Activated CD8-positive, alpha-beta memory T cell treated with anti-CD3 and anti-CD28 coated beads, Interleukin-2, amount 50 U/mL, for 1 hour (primary cell): ENCODE data around the gene GLIS1.

Experiments used
- DNase-seq: peaks from one replicate; pipeline ENCODE4 v3.0.0-alpha.2; 2020; ENCODE audit errors: extremely low read depth

GLIS1 gene

DNA sequence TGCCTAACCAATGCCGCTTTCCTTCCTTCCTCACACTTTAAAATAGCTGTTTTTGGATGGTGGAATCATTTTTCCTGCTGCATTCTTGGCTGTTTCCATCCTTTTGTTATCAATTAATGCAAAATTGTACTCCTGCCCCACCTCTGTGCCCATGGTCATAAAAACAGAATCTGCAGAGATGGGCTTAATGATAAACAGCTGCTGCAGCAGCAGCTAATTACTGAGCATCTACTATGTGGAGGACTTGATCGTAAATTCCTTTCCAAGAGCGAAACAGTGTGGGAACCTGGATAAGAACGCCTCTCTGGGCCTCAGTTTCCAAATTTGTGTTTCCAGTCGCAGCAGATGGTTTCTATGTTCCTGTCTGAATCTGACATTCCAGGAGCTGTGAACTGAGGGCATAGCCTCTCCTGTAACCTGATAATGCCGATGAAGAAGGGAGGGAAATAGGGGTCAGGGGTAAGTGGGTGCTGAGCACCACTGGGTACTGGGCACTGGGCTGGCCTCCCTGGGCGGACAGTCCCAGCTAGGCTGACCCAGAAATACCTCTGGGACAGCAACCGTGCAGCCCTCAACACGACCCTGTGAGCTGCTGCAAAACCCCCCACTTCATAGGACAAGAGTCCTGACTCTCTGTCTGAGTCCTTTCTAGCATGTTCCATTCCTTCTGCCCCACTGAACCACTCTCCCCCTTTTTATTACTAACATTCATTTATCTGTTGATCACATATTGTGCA, 158.1 kb downstream of the GLIS1 start:
- no peak for DNase-seq

GRCh38 chr1:53580009-53580400, 159.0 kb downstream of the GLIS1 start:
- DNase-seq: no peak

DNA sequence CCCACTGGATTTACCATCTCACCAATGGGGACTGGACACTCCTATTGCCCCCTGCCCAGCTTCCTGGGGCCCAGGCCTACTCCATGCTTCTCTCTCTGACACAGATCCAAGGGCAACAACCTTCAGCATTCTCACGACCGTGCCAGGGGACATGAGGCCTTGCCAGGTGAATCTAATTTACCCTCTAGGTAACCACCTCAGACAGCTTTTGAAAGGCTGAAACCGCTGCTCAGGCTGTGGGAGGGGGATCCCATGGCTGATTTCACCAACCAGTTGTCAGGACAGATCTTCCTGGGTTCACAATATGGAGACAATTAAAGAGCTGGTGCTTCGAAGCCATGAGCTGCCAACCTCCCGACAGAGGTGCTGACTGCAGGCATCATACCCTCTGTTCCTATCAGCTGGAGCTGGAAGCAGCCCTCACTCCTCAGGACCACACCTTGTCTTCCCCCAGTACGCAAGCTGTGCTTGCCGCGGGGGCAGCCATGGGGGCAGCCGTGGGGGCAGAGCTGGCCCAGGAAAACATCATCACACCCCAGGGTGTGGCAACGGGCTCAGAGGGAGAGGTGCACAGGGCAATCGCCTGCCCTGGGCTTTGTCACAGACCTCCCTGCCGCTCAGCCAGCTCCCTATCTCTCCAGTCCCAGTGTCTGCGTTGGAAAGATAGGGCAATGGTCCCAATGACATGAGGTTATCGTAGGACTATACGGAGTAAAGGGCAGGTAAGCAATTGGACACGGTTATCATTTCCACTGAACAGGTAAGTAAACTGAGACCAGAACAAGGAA, 159.5 kb downstream of the GLIS1 start:
- DNase-seq: no peak

DNA sequence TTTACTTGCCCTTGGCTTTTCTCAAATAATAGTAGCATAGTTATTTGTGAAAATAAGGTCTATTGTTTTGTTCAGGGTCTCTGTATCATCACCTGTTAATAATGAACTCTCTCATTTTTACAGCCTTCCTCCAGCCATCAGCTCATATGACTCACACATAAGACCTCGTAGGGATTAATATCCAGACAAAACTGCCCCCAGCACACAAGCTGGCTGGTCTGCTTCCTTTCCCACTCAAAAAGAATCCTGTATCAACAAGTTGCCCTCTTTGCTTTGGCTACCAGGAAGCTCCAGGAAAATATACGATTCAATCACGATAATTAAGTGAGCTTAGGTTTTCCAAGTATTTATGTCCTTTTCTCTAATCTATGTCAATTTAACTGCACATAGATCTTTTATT, 160.6 kb downstream of the GLIS1 start:
- DNase-seq: no peak

DNA sequence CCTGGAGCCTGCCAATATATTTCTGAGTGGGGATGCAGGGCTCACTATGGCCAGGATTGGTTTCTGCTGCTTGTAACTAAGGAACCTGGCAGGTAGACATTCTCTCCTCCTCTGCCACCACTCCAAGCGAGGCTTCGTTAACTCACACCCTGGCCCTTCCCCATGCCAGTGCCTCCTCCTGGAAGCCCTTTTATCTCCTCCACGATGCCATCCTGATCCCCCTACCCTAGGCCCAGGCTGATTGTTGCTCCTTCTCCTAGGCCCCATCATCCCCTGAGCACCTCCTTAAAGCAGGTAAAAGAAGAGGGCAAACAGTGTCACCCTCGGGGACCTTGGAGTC, 161.2 kb downstream of the GLIS1 start:
- no peak for DNase-seq

DNA sequence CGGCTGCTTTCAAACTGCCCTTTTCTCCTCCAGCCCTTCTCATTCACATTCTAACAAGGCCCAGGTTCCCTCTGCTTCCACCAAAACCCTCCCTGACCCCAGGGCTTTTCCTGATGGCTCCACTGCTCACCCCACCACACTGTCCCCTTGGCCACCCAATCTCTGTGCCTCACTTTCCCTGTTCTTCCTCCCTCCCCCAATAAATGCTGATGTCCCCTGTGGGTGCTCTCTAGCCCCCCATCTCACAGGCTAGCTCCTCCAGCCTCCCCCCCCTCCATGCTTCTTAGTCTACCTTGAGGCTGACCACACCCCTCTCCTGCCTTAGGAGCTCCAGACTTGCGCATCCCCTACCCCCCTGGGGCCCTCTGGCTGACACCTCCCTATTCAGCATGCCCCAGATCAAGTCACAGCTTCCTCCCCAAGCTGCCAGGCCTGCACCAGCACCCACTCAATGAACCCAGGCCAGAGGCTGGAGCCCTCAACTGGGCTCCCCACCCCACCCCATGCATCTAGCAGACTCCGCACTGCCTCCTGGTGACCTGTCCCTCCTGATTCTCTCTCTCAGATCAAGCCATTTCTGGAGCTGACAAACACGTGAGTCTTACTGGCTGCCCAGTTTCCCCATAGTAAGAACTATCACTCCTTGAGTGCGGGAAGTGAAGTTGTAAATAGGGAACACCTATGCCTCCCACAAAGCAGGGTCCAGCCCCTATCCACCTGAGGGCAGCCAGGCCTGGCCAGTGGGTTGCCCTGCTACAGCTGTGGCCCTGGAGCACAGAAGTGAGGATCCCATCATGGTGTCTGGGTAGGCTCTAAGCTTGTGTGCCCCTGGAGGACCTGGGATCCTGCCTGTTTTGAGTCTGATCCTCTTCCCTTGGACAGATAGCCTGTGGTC, 161.9 kb downstream of the GLIS1 start:
- DNase-seq: no peak

GRCh38 chr1:53576381-53576801, 162.6 kb downstream of the GLIS1 start:
- DNase-seq: no peak

DNA sequence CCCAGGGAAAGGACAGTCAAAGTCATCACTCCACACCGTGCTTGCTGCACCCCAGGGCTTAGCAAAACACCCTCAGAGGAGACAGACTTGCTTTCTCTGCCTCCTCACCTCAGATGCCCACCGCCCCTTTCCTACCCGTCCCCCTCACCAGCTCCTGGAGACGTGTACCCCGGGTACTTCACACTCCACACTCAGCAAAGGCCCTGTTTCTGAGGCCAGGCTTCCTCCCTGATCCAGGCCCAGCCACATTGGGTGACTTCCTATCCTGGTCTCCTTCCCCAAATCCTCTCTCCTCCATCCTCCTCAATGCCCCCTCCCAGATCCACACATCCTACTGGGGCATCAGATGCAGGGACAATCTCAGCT, 163.0 kb downstream of the GLIS1 start:
- no peak for DNase-seq

- DNase-seq: no peak
Measured at GRCh38 chr1:53575141-53575954, 163.6 kb downstream of the GLIS1 start.

- no peak for DNase-seq
Measured at GRCh38 chr1:53574621-53575020, 164.3 kb downstream of the GLIS1 start.

GRCh38 chr1:53573931-53574330, 165.0 kb downstream of the GLIS1 start:
- no peak for DNase-seq

GRCh38 chr1:53573522-53573921, 165.4 kb downstream of the GLIS1 start:
- DNase-seq: no peak

GRCh38 chr1:53572815-53573173, 166.2 kb downstream of the GLIS1 start:
- DNase-seq: no peak

DNA sequence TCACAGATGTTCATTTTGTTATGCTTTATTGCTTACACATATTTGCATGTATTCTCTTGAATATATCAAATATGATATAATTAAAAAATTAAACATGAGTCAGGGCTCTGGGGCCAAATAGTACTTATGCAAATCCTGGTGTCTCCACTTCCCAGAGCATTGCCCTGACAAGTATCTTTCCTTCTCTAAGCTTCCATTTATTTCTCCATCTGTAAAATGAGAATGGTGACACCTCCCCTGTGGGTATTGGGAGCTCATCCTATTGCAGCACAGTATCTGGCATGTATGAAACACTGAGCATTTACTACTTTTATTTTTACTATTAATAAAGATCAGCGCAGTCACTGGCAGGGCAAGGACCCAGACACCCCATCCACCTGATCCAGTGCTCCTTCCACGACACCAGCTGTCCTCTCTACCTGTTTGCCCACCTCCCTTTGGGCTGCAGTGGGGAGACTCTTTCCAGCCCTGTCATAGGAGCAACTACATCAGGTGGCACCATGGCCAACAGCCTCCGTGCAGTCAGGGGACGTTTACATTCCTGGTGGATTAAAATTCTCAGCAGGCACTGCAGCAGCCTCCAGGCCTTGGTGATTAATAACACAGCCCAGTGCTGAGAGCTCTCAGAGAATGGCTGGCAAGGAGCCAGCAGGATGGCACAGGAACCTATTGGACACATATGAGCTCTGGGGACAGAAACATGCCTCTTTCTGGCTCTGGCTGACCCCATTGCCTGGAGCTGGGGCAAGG, 166.7 kb downstream of the GLIS1 start:
- no peak for DNase-seq

GRCh38 chr1:53568540-53568939, 170.4 kb downstream of the GLIS1 start:
- DNase-seq: no peak

GRCh38 chr1:53567851-53568250, 171.1 kb downstream of the GLIS1 start:
- DNase-seq: no peak

GRCh38 chr1:53567450-53567849, 171.5 kb downstream of the GLIS1 start:
- no peak for DNase-seq

GRCh38 chr1:53563611-53564010, 175.4 kb downstream of the GLIS1 start:
- no peak for DNase-seq

GRCh38 chr1:53562981-53563379, 176.0 kb downstream of the GLIS1 start:
- no peak for DNase-seq

DNA sequence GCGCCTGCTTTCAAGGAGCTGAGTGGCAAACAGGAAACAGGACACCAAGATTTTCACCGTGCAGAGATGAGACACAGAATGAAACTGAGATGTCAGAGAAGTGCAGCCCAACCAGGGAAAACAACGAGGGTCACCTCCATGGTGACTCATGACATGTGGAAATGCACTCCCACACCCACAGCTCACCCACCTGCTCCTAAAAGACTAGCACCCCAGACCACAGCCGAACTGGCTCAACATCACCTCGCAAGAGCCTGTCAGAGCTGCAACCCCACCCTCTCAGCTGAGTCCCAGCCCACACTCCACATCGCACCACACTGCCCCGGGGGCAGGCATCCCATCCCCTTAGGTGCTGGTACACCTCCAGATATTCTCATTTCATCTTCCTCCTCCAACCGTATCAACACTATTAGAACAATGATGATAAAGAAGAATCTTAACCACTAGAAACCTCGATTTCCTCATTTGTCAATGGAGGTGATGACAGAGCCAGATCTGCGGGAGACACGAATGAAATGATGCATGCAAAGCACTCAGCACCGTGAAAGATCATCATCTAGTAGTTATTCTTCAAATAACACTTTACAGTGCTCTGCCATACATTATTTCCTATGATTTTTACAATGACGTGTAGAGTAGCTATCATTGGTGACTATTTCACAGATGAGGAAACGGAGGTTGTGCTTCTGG, 176.5 kb downstream of the GLIS1 start:
- DNase-seq: no peak
